HFFc6 (cell line): ENCODE results near the gene NLGN1. TPM values are rescaled to one million over a fixed set of nuclear protein-coding genes. Genes with fewer than 3 reads are reported as not detected.

Source experiments
- DNase-seq: peaks from one replicate; pipeline ENCODE4 v3.0.0-alpha.2; 2018
- H3K27ac Mint-ChIP-seq: 2 replicates; pipeline ENCODE4 v1.8.0; 2020; ENCODE audit warnings: mild to moderate bottlenecking, mixed read lengths
- H3K27me3 Mint-ChIP-seq: 2 replicates; pipeline ENCODE4 v1.8.0; 2021; ENCODE audit warnings: mild to moderate bottlenecking, moderate library complexity, mixed read lengths; ENCODE audit not compliant: insufficient read depth
- H3K36me3 Mint-ChIP-seq: 2 replicates; pipeline ENCODE4 v1.8.0; 2021; ENCODE audit warnings: low read depth, mixed read lengths
- H3K4me1 Mint-ChIP-seq: 2 replicates; pipeline ENCODE4 v1.8.0; 2020; ENCODE audit warnings: low read depth, mixed read lengths
- H3K4me3 Mint-ChIP-seq: 2 replicates; pipeline ENCODE4 v1.8.0; 2020; ENCODE audit warnings: mild to moderate bottlenecking, moderate library complexity, mixed read lengths
- H3K9me3 Mint-ChIP-seq: 2 replicates; pipeline ENCODE4 v1.8.0; 2020; ENCODE audit warnings: mild to moderate bottlenecking, mixed read lengths
- CTCF ChIP-seq: fragments of 200-600 bp; sonication (generic); IDR thresholded peaks from 2 replicates; pipeline ENCODE4 v1.5.0; 2021; ENCODE audit warnings: antibody characterized with exemption, mild to moderate bottlenecking
- total RNA-seq, 6 experiments: library from RNA; stranded (reverse); fragmentation: NEBNext Ultra II Directional; extraction: Animal tissue kit (Norgen Biotek cat#: 25700); gene quantifications; 2 replicates in 1 of 6; 3 replicates in 5 of 6; pipeline ENCODE4 v1.2.3, GENCODE V29; 2021

The NLGN1 gene
- total RNA-seq, 6 experiments from 2014 or later = 10.0 to 17.2 (median 15.7) TPM

DNA sequence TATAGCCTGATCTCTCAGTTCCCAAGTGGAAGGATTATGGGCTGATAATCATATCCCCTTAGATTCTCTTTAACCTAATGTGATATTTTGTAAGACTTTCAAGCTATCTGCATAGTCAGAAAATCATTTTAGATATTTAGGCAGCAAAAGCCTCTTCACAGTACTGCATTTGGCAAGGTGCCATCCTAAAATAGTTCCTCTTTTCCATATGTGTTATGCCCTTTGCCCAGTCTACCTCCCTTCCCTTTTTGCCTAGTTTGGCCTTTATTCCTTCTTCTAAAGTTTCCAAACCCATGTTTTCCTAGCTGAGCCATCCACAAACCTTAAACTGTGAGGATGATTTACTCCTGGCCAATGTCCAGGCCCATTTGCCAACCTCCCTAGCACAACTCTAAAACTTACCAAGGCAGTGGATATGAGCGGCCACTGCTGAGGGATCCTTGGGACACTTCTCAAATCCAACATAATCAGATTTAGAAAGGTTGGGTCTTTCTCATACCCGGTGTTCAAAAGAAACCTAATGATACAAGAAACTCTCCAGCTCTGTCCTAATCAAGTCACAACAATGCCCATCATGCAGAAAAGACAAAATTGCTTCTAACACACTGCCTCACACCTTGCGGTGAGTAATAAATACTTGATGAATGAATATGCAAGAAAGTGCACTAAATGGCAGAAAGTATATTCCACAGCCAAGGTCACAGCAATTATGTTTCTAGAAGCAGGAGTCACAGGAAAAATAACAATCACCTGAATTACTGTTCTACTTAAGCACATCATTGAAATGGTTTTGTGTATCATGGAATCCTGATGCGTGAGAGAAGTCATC lies 493.9 kb downstream of the NLGN1 start:
- H3K36me3 Mint-ChIP-seq = 0 out of 2 replicates have a peak, but pooled peaks cover 4% of the 10 kb centered on the region
- DNase-seq = no peak

DNA sequence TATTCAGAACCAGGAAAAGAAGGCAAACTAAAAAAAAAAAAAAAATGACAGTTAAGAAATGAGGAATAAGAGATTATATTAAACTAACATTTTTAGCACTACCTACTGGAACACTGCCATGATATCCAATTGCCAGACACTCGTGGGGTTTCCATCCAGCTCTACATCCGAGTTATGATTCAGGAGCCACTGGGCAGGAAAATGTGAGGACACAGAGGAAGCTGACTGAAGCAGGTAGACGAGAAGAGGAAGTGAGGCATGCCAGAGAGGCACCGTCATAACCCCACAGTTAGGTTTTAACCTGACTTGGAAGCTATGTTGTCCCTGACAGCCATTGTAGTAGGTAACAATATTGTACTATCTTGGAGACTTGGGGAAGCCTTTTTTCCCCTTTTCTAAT lies 495.0 kb downstream of the NLGN1 start:
- no peak for TF ChIP-seq CTCF
- Mint-ChIP-seq H3K4me3 (peak overlapping the region; percentile 27; the same call in 1 of the 2 replicates), H3K4me1 (peaks cover 71% of the 10 kb centered on the region), H3K9me3 (no peaks in the 10 kb centered on the region), H3K27me3 (no peaks in the 10 kb centered on the region), H3K27ac (peak overlapping the region; percentile 69), H3K36me3 (0 out of 2 replicates have a peak, but pooled peaks cover 4% of the 10 kb centered on the region)
- peak; percentile 24 for DNase-seq

More for the DNA sequence above, 493.9 kb downstream of the NLGN1 start:
- no peaks in the 10 kb centered on the region for H3K27me3 Mint-ChIP-seq
- H3K9me3 Mint-ChIP-seq = no peaks in the 10 kb centered on the region
- peak overlapping the region; percentile 3; the same call in 1 of the 2 replicates for H3K4me3 Mint-ChIP-seq
- peaks cover 74% of the 10 kb centered on the region for H3K4me1 Mint-ChIP-seq
- peak overlapping the region; percentile 69 for H3K27ac Mint-ChIP-seq
- TF ChIP-seq CTCF = no peak

- Mint-ChIP-seq H3K9me3 (no peaks in the 10 kb centered on the region), H3K36me3 (0 out of 2 replicates have a peak, but pooled peaks cover 4% of the 10 kb centered on the region), H3K27ac (peak overlapping the region; percentile 69), H3K27me3 (no peaks in the 10 kb centered on the region), H3K4me3 (peak overlapping the region; percentile 27), H3K4me1 (peaks cover 67% of the 10 kb centered on the region)
- peak; percentile 96 for DNase-seq
- no peak for TF ChIP-seq CTCF
Measured at GRCh38 chr3:173893066-173893465, 495.5 kb downstream of the NLGN1 start.

DNA sequence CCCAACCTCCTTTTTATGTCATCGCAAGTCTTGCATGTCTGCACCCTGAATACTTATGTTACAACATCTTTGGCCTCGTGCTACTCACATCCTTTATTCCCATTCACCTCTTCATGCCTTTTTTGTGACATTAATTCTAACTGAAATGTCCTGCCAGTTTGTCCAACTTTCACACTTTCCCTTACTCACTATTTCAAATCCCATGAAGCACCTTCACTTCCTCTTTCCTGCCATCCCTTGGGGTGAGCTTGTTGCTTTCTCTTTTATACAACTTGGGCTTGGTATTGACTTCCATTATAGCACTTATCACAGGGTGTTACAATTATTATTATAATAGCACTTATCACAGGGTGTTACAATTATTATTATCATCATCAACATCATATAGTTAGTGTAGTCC lies 496.3 kb downstream of the NLGN1 start:
- Mint-ChIP-seq H3K4me1 (peaks cover 61% of the 10 kb centered on the region), H3K36me3 (0 out of 2 replicates have a peak, but pooled peaks cover 4% of the 10 kb centered on the region)
- no peak for TF ChIP-seq CTCF

DNA sequence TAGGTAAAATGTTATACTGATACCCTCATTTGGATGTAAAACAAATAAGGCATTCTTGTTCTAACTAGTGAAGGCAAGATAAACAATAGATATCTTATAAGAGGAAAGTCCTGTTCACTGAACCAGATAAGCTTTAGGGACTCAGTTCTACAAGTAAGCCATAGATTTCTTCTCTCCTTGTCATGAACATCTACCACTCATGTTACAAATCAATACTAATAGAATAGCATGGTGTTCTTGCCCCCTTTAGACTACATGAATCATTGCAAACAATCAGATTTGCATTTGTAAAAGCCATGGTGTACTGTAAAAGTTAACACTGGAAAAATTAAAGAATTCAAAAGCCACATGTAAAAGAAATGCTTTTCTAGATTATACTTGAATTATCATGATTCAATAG lies 500.1 kb downstream of the NLGN1 start:
- Mint-ChIP-seq H3K4me1 (peaks cover 34% of the 10 kb centered on the region), H3K27me3 (no peaks in the 10 kb centered on the region), H3K4me3 (no peak overlapping the region), H3K36me3 (0 out of 2 replicates have a peak, but pooled peaks cover 4% of the 10 kb centered on the region), H3K27ac (no peak overlapping the region), H3K9me3 (no peaks in the 10 kb centered on the region)
- DNase-seq = no peak
- TF ChIP-seq CTCF = no peak

More for the DNA sequence above, 496.3 kb downstream of the NLGN1 start:
- H3K9me3 Mint-ChIP-seq = no peaks in the 10 kb centered on the region
- DNase-seq = no peak
- peak overlapping the region; percentile 27 for H3K4me3 Mint-ChIP-seq
- peak overlapping the region; percentile 69 for H3K27ac Mint-ChIP-seq
- no peaks in the 10 kb centered on the region for H3K27me3 Mint-ChIP-seq
